Urinary bladder (tissue), 4 donors: ENCODE data around the gene PRRT4. TPM values are rescaled to one million over a fixed set of nuclear protein-coding genes. Genes with fewer than 3 reads are reported as not detected.

Experiments used
- DNase-seq: peaks from one replicate; pipeline ENCODE4 v3.0.0-alpha.2; 2015; ENCODE audit errors: extremely low spot score
- H3K27ac ChIP-seq: one replicate; pipeline ENCODE4 v1.5.1; 2013; ENCODE audit warnings: low read depth, mild to moderate bottlenecking, moderate library complexity
- H3K36me3 ChIP-seq: one replicate; pipeline ENCODE4 v1.6.1; 2013; ENCODE audit warnings: mild to moderate bottlenecking, moderate library complexity; ENCODE audit not compliant: insufficient read depth
- H3K4me1 ChIP-seq: one replicate; pipeline ENCODE4 v1.6.1; 2013; ENCODE audit warnings: mild to moderate bottlenecking, moderate library complexity; ENCODE audit not compliant: insufficient read depth
- H3K4me3 ChIP-seq: one replicate; pipeline ENCODE4 v1.5.1; 2013; ENCODE audit warnings: low read depth, low read length
- WGBS: extraction: QIAGEN DNeasy Blood & Tissue Kit; methylation state at CpG from one replicate; pipeline ENCODE4 v1.1.7; 2013; 5-methylcytosine and 5-hydroxymethylcytosine counted together
- polyA plus RNA-seq: library from polyadenylated mRNA; stranded (reverse); fragments of 200-250 nt; gene quantifications from one replicate; pipeline ENCODE4 v1.2.3, GENCODE V29; 2013
- total RNA-seq: library from RNA; depleted of rRNA; stranded (reverse); fragments of >200 nt; gene quantifications from one replicate; pipeline ENCODE4 v1.2.3, GENCODE V29; 2014
- donor health status: healthy with polysubstance abuse.
- donor health status: healthy.

PRRT4 gene
- total and polyA plus RNA-seq, 2 donors: 1.3 to 1.4 TPM

- Histone ChIP-seq H3K36me3 (no peaks in the 10 kb centered on the region), H3K4me3 (no peak overlapping the region), H3K27ac (no peak overlapping the region), H3K4me1 (no peaks in the 10 kb centered on the region)
- 75% methylated on average over 9 of the region's 9 CpGs for WGBS
- no peak for DNase-seq
Measured at GRCh38 chr7:128389618-128390329, 28.3 kb upstream of the PRRT4 start.

GRCh38 chr7:128389085-128389617, 27.7 kb upstream of the PRRT4 start:
- WGBS: 50% methylated on average over 2 of the region's 2 CpGs
- no peak overlapping the region for H3K4me3 ChIP-seq
- no peak for DNase-seq

GRCh38 chr7:128388145-128388485, 26.6 kb upstream of the PRRT4 start:
- Histone ChIP-seq H3K27ac (no peak overlapping the region), H3K4me3 (no peak overlapping the region), H3K4me1 (no peaks in the 10 kb centered on the region), H3K36me3 (no peaks in the 10 kb centered on the region)
- WGBS: 44% methylated on average over 3 of the region's 3 CpGs
- no peak for DNase-seq

More at GRCh38 chr7:128389085-128389617, 27.7 kb upstream of the PRRT4 start:
- no peaks in the 10 kb centered on the region for H3K4me1 ChIP-seq
- H3K36me3 ChIP-seq: no peaks in the 10 kb centered on the region
- H3K27ac ChIP-seq: no peak overlapping the region

- Histone ChIP-seq H3K4me3 (no peak overlapping the region), H3K4me1 (no peaks in the 10 kb centered on the region), H3K36me3 (no peaks in the 10 kb centered on the region), H3K27ac (no peak overlapping the region)
- peak; percentile 59 for DNase-seq
- 19% methylated on average over 24 of the region's 24 CpGs for WGBS
Measured at GRCh38 chr7:128387216-128388144, 26.0 kb upstream of the PRRT4 start.

GRCh38 chr7:128385988-128386925, 24.8 kb upstream of the PRRT4 start:
- WGBS: 92% methylated on average over 4 of the region's 4 CpGs
- Histone ChIP-seq H3K36me3 (no peaks in the 10 kb centered on the region), H3K4me3 (no peak overlapping the region), H3K27ac (no peak overlapping the region), H3K4me1 (no peaks in the 10 kb centered on the region)
- DNase-seq: no peak

GRCh38 chr7:128384726-128385125, 23.2 kb upstream of the PRRT4 start:
- no peak overlapping the region for H3K27ac ChIP-seq
- no peaks in the 10 kb centered on the region for H3K4me1 ChIP-seq
- H3K4me3 ChIP-seq: no peak overlapping the region
- 62% methylated on average over 7 of the region's 7 CpGs for WGBS
- H3K36me3 ChIP-seq: no peaks in the 10 kb centered on the region
- DNase-seq: no peak

- DNase-seq: no peak
- H3K4me3 ChIP-seq: no peak overlapping the region
- H3K36me3 ChIP-seq: no peaks in the 10 kb centered on the region
- no peak overlapping the region for H3K27ac ChIP-seq
- H3K4me1 ChIP-seq: no peaks in the 10 kb centered on the region
- 63% methylated on average over 3 of the region's 3 CpGs for WGBS
Measured at GRCh38 chr7:128383776-128384175, 22.3 kb upstream of the PRRT4 start.

- H3K4me3 ChIP-seq: no peak overlapping the region
- H3K27ac ChIP-seq: no peak overlapping the region
- no peaks in the 10 kb centered on the region for H3K4me1 ChIP-seq
- H3K36me3 ChIP-seq: no peaks in the 10 kb centered on the region
- DNase-seq: no peak
- 63% methylated on average over 19 of the region's 19 CpGs for WGBS
Measured at GRCh38 chr7:128381161-128381821, 19.8 kb upstream of the PRRT4 start.

- H3K27ac ChIP-seq: no peak overlapping the region
- H3K4me3 ChIP-seq: no peak overlapping the region
- 80% methylated on average over 3 of the region's 3 CpGs for WGBS
- no peak for DNase-seq
- no peaks in the 10 kb centered on the region for H3K36me3 ChIP-seq
- no peaks in the 10 kb centered on the region for H3K4me1 ChIP-seq
Measured at GRCh38 chr7:128380483-128381106, 19.1 kb upstream of the PRRT4 start.

GRCh38 chr7:128379900-128380479, 18.5 kb upstream of the PRRT4 start:
- no peaks in the 10 kb centered on the region for H3K36me3 ChIP-seq
- H3K4me3 ChIP-seq: no peak overlapping the region
- no peak for DNase-seq
- H3K27ac ChIP-seq: no peak overlapping the region
- 82% methylated on average over 6 of the region's 6 CpGs for WGBS
- H3K4me1 ChIP-seq: no peaks in the 10 kb centered on the region

- no peak for DNase-seq
- H3K27ac ChIP-seq: no peak overlapping the region
- WGBS: 46% methylated on average over 2 of the region's 2 CpGs
- H3K4me3 ChIP-seq: no peak overlapping the region
- H3K36me3 ChIP-seq: no peaks in the 10 kb centered on the region
- no peaks in the 10 kb centered on the region for H3K4me1 ChIP-seq
Measured at GRCh38 chr7:128378637-128379036, 17.1 kb upstream of the PRRT4 start.

GRCh38 chr7:128376077-128376476, 14.6 kb upstream of the PRRT4 start:
- no peak for DNase-seq
- 91% methylated on average over 3 of the region's 3 CpGs for WGBS
- H3K4me1 ChIP-seq: no peaks in the 10 kb centered on the region
- no peak overlapping the region for H3K27ac ChIP-seq
- no peak overlapping the region for H3K4me3 ChIP-seq
- H3K36me3 ChIP-seq: no peaks in the 10 kb centered on the region
